Testis (tissue), 3 donors: ENCODE results near the gene RGS4. TPM values are rescaled to one million over a fixed set of nuclear protein-coding genes. Genes with fewer than 3 reads are reported as not detected.

ENCODE experiments used
- DNase-seq: peaks from one replicate; pipeline ENCODE4 v3.0.0-alpha.2; 2019
- H3K27ac ChIP-seq, 2 donors: fragments of 200-600 bp; sonication (generic); one replicate each; pipeline ENCODE4 v1.5.1; 2019
- H3K27me3 ChIP-seq: fragments of 200-600 bp; sonication (generic); one replicate; pipeline ENCODE4 v1.5.1; 2019
- H3K36me3 ChIP-seq: fragments of 200-600 bp; sonication (generic); one replicate; pipeline ENCODE4 v1.5.1; 2017; ENCODE audit warnings: low read depth; ENCODE audit errors: missing control alignments
- H3K4me1 ChIP-seq: fragments of 200-600 bp; sonication (generic); one replicate; pipeline ENCODE4 v1.5.1; 2019
- H3K4me3 ChIP-seq, 2 donors: fragments of 200-600 bp; sonication (generic); one replicate each; pipeline ENCODE4 v1.5.1; 2017 to 2019
- H3K9me3 ChIP-seq: fragments of 200-600 bp; sonication (generic); one replicate; pipeline ENCODE4 v1.5.1; 2017
- CTCF ChIP-seq, 3 experiments: fragments of 450-650 bp in 2 of 3; fragments of 200-600 bp in 1 of 3; sonication (generic) in 1 of 3; IDR thresholded peaks; one replicate each; pipeline ENCODE4 v1.5.1; 2016 to 2019; ENCODE audit warnings: antibody characterized with exemption in 3 of 3, mild to moderate bottlenecking in 2 of 3, moderate library complexity in 1 of 3
- POLR2A ChIP-seq: fragments of 450-650 bp; IDR thresholded peaks from one replicate; pipeline ENCODE4 v1.6.1; 2017; ENCODE audit warnings: antibody characterized with exemption, mild to moderate bottlenecking, moderate library complexity
- WGBS, 2 donors: methylation state at CpG; one replicate each; pipeline ENCODE4 v1.1.5; 2018; 5-methylcytosine and 5-hydroxymethylcytosine counted together
- intact Hi-C: fragments of 100-400 bp; cut with DNase I; formaldehyde crosslinking; loops from one replicate; pipeline ENCODE4 v1.15.1; 2023; ENCODE audit warnings: low total_unique reads
- polyA plus RNA-seq: library from polyadenylated mRNA; stranded (reverse); fragments of 350-450 nt; fragmentation: Illumina TruSeq; extraction: RNeasy Lipid Tissue Mini Kit (QIAGEN cat#74804); gene quantifications from one replicate; pipeline ENCODE4 v1.2.3, GENCODE V29; 2014; ENCODE audit warnings: low read depth, low replicate concordance; ENCODE audit not compliant: insufficient read depth
- total RNA-seq, 2 donors: library from RNA; depleted of rRNA; stranded (reverse); fragments of >200 nt; gene quantifications; one replicate each; pipeline ENCODE4 v1.2.3, GENCODE V29; 2016

Gene RGS4
- total and polyA plus RNA-seq, 3 donors from 2014 or later: 3.4 to 8.9 (median 3.5) TPM

GRCh38 chr1:163063143-163063542, 6.0 kb upstream of the RGS4 start:
- H3K27ac ChIP-seq: no peak overlapping the region

GRCh38 chr1:163063610-163064009, 5.6 kb upstream of the RGS4 start:
- no peaks in the 10 kb centered on the region for H3K27me3 ChIP-seq
- no peak for DNase-seq
- TF ChIP-seq CTCF (IDR thresholded peaks at IDR 0.05) (no peak), POLR2A (no peak)
- H3K27ac ChIP-seq: no peak overlapping the region
- H3K4me3 ChIP-seq: no peak overlapping the region
- H3K4me1 ChIP-seq: no peaks in the 10 kb centered on the region
- 70 to 80% methylated on average over 3 of the region's 3 CpGs for WGBS, 2 donors
- intact Hi-C loops: no loop called here
- no peaks in the 10 kb centered on the region for H3K36me3 ChIP-seq
- no peaks in the 10 kb centered on the region for H3K9me3 ChIP-seq

More at GRCh38 chr1:163063143-163063542, 6.0 kb upstream of the RGS4 start:
- no peaks in the 10 kb centered on the region for H3K36me3 ChIP-seq
- DNase-seq: no peak
- no peaks in the 10 kb centered on the region for H3K27me3 ChIP-seq
- no peak overlapping the region for H3K4me3 ChIP-seq
- intact Hi-C loops: no loop called here
- no peaks in the 10 kb centered on the region for H3K9me3 ChIP-seq
- no peak for TF ChIP-seq POLR2A
- no peak for TF ChIP-seq CTCF (IDR thresholded peaks at IDR 0.05)
- H3K4me1 ChIP-seq: no peaks in the 10 kb centered on the region

GRCh38 chr1:163066168-163066567, 3.0 kb upstream of the RGS4 start:
- no peak overlapping the region for H3K4me3 ChIP-seq
- no peaks in the 10 kb centered on the region for H3K36me3 ChIP-seq
- WGBS, 2 donors: 85 to 87% methylated on average over 1 of the region's 1 CpG
- intact Hi-C loops: no loop called here
- no peak overlapping the region for H3K27ac ChIP-seq
- no peak for DNase-seq
- H3K9me3 ChIP-seq: no peaks in the 10 kb centered on the region
- TF ChIP-seq POLR2A (no peak), CTCF (IDR thresholded peaks at IDR 0.05) (no peak)
- no peaks in the 10 kb centered on the region for H3K27me3 ChIP-seq
- H3K4me1 ChIP-seq: no peaks in the 10 kb centered on the region

GRCh38 chr1:163066686-163067085, 2.5 kb upstream of the RGS4 start:
- intact Hi-C loops: no loop called here
- Histone ChIP-seq H3K4me3 (no peak overlapping the region), H3K9me3 (no peaks in the 10 kb centered on the region), H3K36me3 (no peaks in the 10 kb centered on the region), H3K27ac (no peak overlapping the region), H3K27me3 (no peaks in the 10 kb centered on the region), H3K4me1 (no peaks in the 10 kb centered on the region)
- TF ChIP-seq CTCF (IDR thresholded peaks at IDR 0.05) (no peak), POLR2A (no peak)
- WGBS, 2 donors: 87 to 96% methylated on average over 2 of the region's 2 CpGs
- no peak for DNase-seq

- intact Hi-C loops: no loop called here
- no peak overlapping the region for H3K27ac ChIP-seq
- WGBS, 2 donors: 15 to 20% methylated on average over 5 of the region's 5 CpGs
Measured at GRCh38 chr1:163068716-163069115, 445 bp upstream of the RGS4 start.

More at GRCh38 chr1:163068716-163069115, 445 bp upstream of the RGS4 start:
- no peak overlapping the region for H3K4me3 ChIP-seq
- no peaks in the 10 kb centered on the region for H3K4me1 ChIP-seq
- DNase-seq: no peak
- no peaks in the 10 kb centered on the region for H3K27me3 ChIP-seq
- no peaks in the 10 kb centered on the region for H3K9me3 ChIP-seq
- TF ChIP-seq POLR2A: no peak
- no peak for TF ChIP-seq CTCF (IDR thresholded peaks at IDR 0.05)
- H3K36me3 ChIP-seq: no peaks in the 10 kb centered on the region
